GM12874 (cell line): ENCODE results near the gene PKD1.

Source experiments
- TF ChIP-seq, protein P1 (sequence below): IDR thresholded peaks from 2 replicates; pipeline ENCODE4 v1.5.1; 2011; ENCODE audit warnings: low read depth, mild to moderate bottlenecking, control low read depth, low read length, moderate library complexity; ENCODE audit not compliant: insufficient read depth

The PKD1 gene

GRCh38 chr16:2092866-2093265 lies 42.8 kb downstream of the PKD1 start:
- TF ChIP-seq, protein P1, sequence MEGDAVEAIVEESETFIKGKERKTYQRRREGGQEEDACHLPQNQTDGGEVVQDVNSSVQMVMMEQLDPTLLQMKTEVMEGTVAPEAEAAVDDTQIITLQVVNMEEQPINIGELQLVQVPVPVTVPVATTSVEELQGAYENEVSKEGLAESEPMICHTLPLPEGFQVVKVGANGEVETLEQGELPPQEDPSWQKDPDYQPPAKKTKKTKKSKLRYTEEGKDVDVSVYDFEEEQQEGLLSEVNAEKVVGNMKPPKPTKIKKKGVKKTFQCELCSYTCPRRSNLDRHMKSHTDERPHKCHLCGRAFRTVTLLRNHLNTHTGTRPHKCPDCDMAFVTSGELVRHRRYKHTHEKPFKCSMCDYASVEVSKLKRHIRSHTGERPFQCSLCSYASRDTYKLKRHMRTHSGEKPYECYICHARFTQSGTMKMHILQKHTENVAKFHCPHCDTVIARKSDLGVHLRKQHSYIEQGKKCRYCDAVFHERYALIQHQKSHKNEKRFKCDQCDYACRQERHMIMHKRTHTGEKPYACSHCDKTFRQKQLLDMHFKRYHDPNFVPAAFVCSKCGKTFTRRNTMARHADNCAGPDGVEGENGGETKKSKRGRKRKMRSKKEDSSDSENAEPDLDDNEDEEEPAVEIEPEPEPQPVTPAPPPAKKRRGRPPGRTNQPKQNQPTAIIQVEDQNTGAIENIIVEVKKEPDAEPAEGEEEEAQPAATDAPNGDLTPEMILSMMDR: no peak

- TF ChIP-seq, protein P1: no peak
Observed at GRCh38 chr16:2092256-2092620, 43.5 kb downstream of the PKD1 start.

GRCh38 chr16:2091547-2092255 lies 44.0 kb downstream of the PKD1 start:
- TF ChIP-seq, protein P1: no peak

DNA sequence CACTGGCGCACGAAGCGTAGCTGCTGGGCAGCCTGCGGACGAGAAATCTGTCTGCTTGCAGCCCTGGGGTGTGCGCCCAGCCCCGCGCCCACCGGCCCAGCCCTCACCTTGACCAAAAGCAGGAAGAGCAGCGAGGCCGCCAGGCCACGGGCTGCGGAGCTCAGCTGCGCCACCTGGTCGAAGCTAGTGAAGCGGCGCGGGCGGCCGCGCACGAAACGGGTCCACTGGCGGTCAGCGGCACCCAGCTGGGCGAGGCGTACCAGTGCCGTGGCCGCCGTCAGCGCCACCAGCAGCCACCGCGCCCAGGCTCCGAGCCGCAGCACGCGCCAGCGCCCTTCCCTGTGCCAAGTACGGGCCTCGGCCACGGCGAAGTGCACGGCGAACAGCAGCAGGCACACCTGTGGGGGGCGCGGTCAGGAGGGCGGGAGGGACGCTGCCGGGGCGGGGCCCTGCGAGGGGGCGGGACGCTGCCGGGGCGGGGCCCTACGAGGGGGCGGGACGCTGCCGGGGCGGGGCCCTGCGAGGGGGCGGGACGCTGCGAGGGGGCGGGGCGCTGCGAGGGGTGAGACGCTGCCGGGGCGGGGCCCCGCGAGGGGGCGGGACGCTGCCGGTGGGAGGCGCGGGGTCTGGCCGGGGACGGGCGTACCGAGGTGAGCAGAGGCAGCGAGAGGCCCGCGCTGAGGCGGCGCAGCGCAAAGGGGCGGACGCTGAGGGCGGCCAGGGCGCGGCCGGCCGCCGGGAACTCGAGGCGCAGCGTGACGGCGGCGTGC lies 44.7 kb downstream of the PKD1 start:
- TF ChIP-seq, protein P1: no peak

GRCh38 chr16:2090481-2090776 lies 45.3 kb downstream of the PKD1 start:
- TF ChIP-seq, protein P1: no peak

- TF ChIP-seq, protein P1: no peak
Observed at GRCh38 chr16:2089706-2090480, 45.8 kb downstream of the PKD1 start.

DNA sequence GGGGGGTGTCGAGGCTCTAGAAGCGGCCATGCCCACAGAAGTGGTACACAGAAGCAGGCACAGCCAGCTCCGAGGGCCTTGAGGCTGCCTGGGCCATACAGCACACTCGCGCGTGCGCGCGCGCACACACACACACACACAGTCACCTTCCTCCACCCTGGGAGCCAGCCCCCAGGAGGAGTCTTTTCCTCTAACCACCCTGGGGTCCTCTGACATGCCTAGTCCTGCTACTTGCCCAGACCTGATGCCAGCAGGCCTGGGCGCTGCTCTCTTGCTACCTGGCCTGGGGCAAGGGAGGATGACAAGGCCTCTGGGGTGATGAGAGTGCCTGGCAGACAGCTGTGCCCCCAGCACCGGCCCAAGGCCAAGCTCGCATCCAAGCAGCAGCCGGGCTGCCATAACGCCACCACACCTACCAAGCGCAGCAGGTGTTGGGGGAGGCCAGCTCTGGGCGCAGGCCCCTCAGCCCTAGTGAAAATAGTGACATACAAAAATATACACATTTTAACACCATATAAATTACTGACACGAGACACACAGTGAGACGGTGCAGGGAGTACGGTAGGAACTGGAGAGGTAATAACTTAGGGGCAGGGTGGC lies 46.8 kb downstream of the PKD1 start:
- TF ChIP-seq, protein P1: no peak
